CD4-positive, alpha-beta T cell (primary cell): ENCODE measurements around the gene SPNS3. TPM values are rescaled to one million over a fixed set of nuclear protein-coding genes. Genes with fewer than 3 reads are reported as not detected.

ENCODE experiments used
- ATAC-seq: fragments of 200-7000 bp; cut with Tn5 transposase; one replicate; pipeline ENCODE4 v1.10.0; 2022; ENCODE audit warnings: mild to moderate bottlenecking; ENCODE audit not compliant: poor library complexity
- CTCF ChIA-PET: fragments of 350-600 bp; sonication (Branson Sonifier 250); formaldehyde crosslinking; loops from one replicate; lab custom pipeline; 2021; ENCODE audit warnings: antibody characterized with exemption, inconsistent platforms; lab: Charles Lee
- POLR2A ChIA-PET: fragments of 350-600 bp; sonication (Branson Sonifier 250); formaldehyde crosslinking; loops from one replicate; lab custom pipeline; 2021; ENCODE audit warnings: antibody characterized with exemption, inconsistent platforms; lab: Charles Lee
- DNase-seq, 14 experiments: peaks; one replicate each; pipeline ENCODE4 v3.0.0-alpha.2; 2013 to 2020; ENCODE audit warnings: mixed read lengths in 2 of 14
- H3K27ac ChIP-seq, 2 donors: one replicate each; pipeline versions ENCODE4 v1.5.1 to v1.7.0; 2013; ENCODE audit warnings: low read length in 2 of 2, low read depth in 1 of 2, mild to moderate bottlenecking in 1 of 2
- H3K27me3 ChIP-seq, 2 experiments: 1 replicate in 1 of 2; 2 replicates in 1 of 2; pipeline versions ENCODE4 v1.6.1 to v1.7.0; 2013; ENCODE audit warnings: low read length in 2 of 2, control low read depth in 1 of 2, mild to moderate bottlenecking in 1 of 2, moderate library complexity in 1 of 2; ENCODE audit not compliant: insufficient read depth in 2 of 2, control insufficient read depth in 1 of 2
- H3K36me3 ChIP-seq: one replicate; pipeline ENCODE4 v1.6.1; 2013; ENCODE audit warnings: low read length, control low read depth; ENCODE audit not compliant: insufficient read depth
- H3K4me1 ChIP-seq: one replicate; pipeline ENCODE4 v1.6.1; 2013; ENCODE audit warnings: low read length, control low read depth; ENCODE audit not compliant: insufficient read depth
- H3K4me3 ChIP-seq: one replicate; pipeline ENCODE4 v1.5.1; 2013; ENCODE audit warnings: mild to moderate bottlenecking, low read length, moderate library complexity
- H3K9me3 ChIP-seq, 2 experiments: 1 replicate in 1 of 2; 2 replicates in 1 of 2; pipeline versions ENCODE4 v1.6.1 to v1.7.0; 2013; ENCODE audit warnings: low read length in 2 of 2, mild to moderate bottlenecking in 2 of 2, control low read depth in 1 of 2, moderate library complexity in 1 of 2; ENCODE audit not compliant: control insufficient read depth in 1 of 2, insufficient read depth in 1 of 2
- H3K27ac Mint-ChIP-seq: one replicate; pipeline ENCODE4 v1.8.0; 2020; ENCODE audit warnings: mixed read lengths
- H3K27me3 Mint-ChIP-seq: one replicate; pipeline ENCODE4 v1.8.0; 2021; ENCODE audit warnings: mixed read lengths
- H3K36me3 Mint-ChIP-seq: one replicate; pipeline ENCODE4 v1.8.0; 2021; ENCODE audit warnings: low read depth, mixed read lengths
- H3K4me1 Mint-ChIP-seq: one replicate; pipeline ENCODE4 v1.8.0; 2021; ENCODE audit warnings: low read depth, mixed read lengths
- H3K4me3 Mint-ChIP-seq: one replicate; pipeline ENCODE4 v1.8.0; 2020; ENCODE audit warnings: mild to moderate bottlenecking, mixed read lengths
- H3K9me3 Mint-ChIP-seq: one replicate; pipeline ENCODE4 v1.8.0; 2020; ENCODE audit warnings: mixed read lengths
- CTCF ChIP-seq: fragments of 200-600 bp; IDR thresholded peaks from one replicate; pipeline ENCODE4 v1.8.0; 2022; ENCODE audit warnings: antibody characterized with exemption, mild to moderate bottlenecking
- intact Hi-C, 2 experiments: fragments of 100-400 bp; cut with DNase I in 1 of 2; cut with micrococcal nuclease in 1 of 2; formaldehyde crosslinking; loops; one replicate each; pipeline versions ENCODE4 v1.15.1 to v1.9.0; 2023 to 2025; cut with DNase I, micrococcal nuclease
- total RNA-seq, 174 experiments: library from RNA in 2 of 174; stranded (reverse) in 2 of 174; gene quantifications; one replicate each; pipeline ENCODE4 v1.2.3 and lab custom pipeline; 2021 to 2026

SPNS3 gene
- total RNA-seq, 2 experiments from 2014 or later: 2.3 to 2.5 TPM

- no peaks in the 10 kb centered on the region for H3K36me3 ChIP-seq
- TF ChIP-seq CTCF: no peak
- Mint-ChIP-seq H3K4me1 (no peaks in the 10 kb centered on the region), H3K36me3 (no peaks in the 10 kb centered on the region), H3K4me3 (no peak overlapping the region), H3K9me3 (no peaks in the 10 kb centered on the region), H3K27ac (no peak overlapping the region), H3K27me3 (no peaks in the 10 kb centered on the region)
- no peak overlapping the region for H3K4me3 ChIP-seq
- no peaks in the 10 kb centered on the region for H3K27me3 ChIP-seq
- intact Hi-C loops: no loop called here
- ATAC-seq: no peak
- no peak overlapping the region for H3K27ac ChIP-seq
- no peaks in the 10 kb centered on the region for H3K4me1 ChIP-seq
- H3K9me3 ChIP-seq: no peaks in the 10 kb centered on the region
- POLR2A ChIA-PET: no interaction called here
- CTCF ChIA-PET: no interaction called here
- no peak for DNase-seq
Measured at GRCh38 chr17:4427505-4427904, 6.2 kb upstream of the SPNS3 start.

- Histone ChIP-seq H3K27ac (no peak overlapping the region), H3K27me3 (no peaks in the 10 kb centered on the region), H3K36me3 (no peaks in the 10 kb centered on the region), H3K4me3 (no peak overlapping the region), H3K4me1 (peaks cover 22% of the 10 kb centered on the region), H3K9me3 (no peaks in the 10 kb centered on the region)
- ChIA-PET CTCF (no interaction called here), POLR2A (no interaction called here)
- H3K27me3 Mint-ChIP-seq: no peaks in the 10 kb centered on the region
- ATAC-seq (no peak), DNase-seq (no peak)
- TF ChIP-seq CTCF: no peak
- no peaks in the 10 kb centered on the region for H3K36me3 Mint-ChIP-seq
- peaks cover 26% of the 10 kb centered on the region for H3K4me1 Mint-ChIP-seq
- intact Hi-C loops: no loop called here
- H3K27ac Mint-ChIP-seq: no peak overlapping the region
- no peaks in the 10 kb centered on the region for H3K9me3 Mint-ChIP-seq
- no peak overlapping the region for H3K4me3 Mint-ChIP-seq
Measured at GRCh38 chr17:4436381-4436780, 2.6 kb downstream of the SPNS3 start.

- CTCF ChIA-PET: no interaction called here
Measured at GRCh38 chr17:4436846-4437245, 3.1 kb downstream of the SPNS3 start.

More at GRCh38 chr17:4436846-4437245, 3.1 kb downstream of the SPNS3 start:
- no peaks in the 10 kb centered on the region for H3K36me3 Mint-ChIP-seq
- DNase-seq: peak in 1 of 14 experiments; percentile 22
- H3K27ac Mint-ChIP-seq: no peak overlapping the region
- ATAC-seq: no peak
- Histone ChIP-seq H3K27me3 (no peaks in the 10 kb centered on the region), H3K27ac (no peak overlapping the region), H3K4me1 (peaks cover 22% of the 10 kb centered on the region), H3K36me3 (no peaks in the 10 kb centered on the region), H3K4me3 (no peak overlapping the region), H3K9me3 (no peaks in the 10 kb centered on the region)
- TF ChIP-seq CTCF: no peak
- no peak overlapping the region for H3K4me3 Mint-ChIP-seq
- H3K27me3 Mint-ChIP-seq: no peaks in the 10 kb centered on the region
- no peaks in the 10 kb centered on the region for H3K9me3 Mint-ChIP-seq
- POLR2A ChIA-PET: no interaction called here
- intact Hi-C loops: no loop called here
- peaks cover 26% of the 10 kb centered on the region for H3K4me1 Mint-ChIP-seq
